GM12872 (cell line): ENCODE measurements around the gene HIPK2.

Experiments
- CTCF ChIP-seq: IDR thresholded peaks from 3 replicates; pipeline ENCODE4 v1.5.1; 2011; ENCODE audit warnings: low read depth, mild to moderate bottlenecking, low read length, moderate library complexity; ENCODE audit not compliant: insufficient read depth

HIPK2 gene

GRCh38 chr7:139681463-139681755, 96.4 kb downstream of the HIPK2 start:
- TF ChIP-seq CTCF, result no peak

- no peak for TF ChIP-seq CTCF
Measured at GRCh38 chr7:139680676-139681462, 96.9 kb downstream of the HIPK2 start.

- no peak for TF ChIP-seq CTCF
Measured at GRCh38 chr7:139679731-139680594, 97.8 kb downstream of the HIPK2 start.

GRCh38 chr7:139676390-139676789, 101.4 kb downstream of the HIPK2 start:
- TF ChIP-seq CTCF, result no peak

- TF ChIP-seq CTCF, result no peak
Measured at GRCh38 chr7:139675127-139676125, 102.4 kb downstream of the HIPK2 start.

- TF ChIP-seq CTCF, result no peak
Measured at GRCh38 chr7:139674752-139675126, 103.1 kb downstream of the HIPK2 start.

- no peak for TF ChIP-seq CTCF
Measured at GRCh38 chr7:139674341-139674740, 103.5 kb downstream of the HIPK2 start.
